Measurements from ENCODE around the gene CNTFR. TPM values are rescaled to one million over a fixed set of nuclear protein-coding genes. Genes with fewer than 3 reads are reported as not detected.

CNTFR gene
- total RNA-seq, 4 donors from 2014 or later: 0.47 to 11.6 (median 1.6) TPM

DNA sequence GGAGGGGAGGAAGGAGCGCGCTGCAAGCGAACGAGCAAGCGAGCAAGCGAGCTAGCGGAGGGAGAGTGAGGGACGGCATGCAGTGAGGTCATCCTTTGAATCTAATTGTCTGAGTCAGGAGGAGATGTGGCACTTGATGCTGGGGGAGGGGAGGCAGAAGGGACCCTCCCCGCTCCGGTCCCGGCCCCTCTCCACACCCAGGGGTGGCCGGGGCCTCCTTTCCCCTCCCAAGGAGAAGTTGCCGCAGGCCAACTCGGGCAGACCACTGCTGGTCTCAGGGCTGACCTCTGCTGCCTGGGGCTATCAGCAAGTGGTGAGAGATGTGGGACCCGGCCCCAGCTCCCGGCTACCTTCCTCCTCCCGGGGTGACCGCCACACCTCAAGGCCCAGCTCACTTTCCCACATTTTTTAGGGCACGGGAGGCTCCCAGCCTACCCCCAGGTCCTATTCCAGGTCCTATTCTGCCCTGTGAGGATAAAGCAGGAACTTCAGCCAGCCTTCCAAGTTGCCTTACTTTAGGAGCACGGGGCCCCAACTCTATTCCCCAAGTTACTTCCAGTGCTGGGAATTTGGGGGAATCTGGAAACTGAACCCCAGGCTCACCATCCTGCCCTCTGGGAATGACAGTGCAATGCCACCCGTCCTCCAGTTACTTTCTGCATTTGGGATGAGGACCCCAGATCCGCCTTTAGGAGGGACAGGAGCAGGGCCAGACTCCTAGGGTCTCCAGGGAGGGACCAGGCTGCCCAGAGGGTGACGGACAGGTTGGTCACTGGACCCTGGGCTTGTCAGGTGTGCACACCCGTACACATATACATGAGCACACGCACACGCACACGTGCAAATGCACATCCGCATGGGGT, 11.1 kb downstream of the CNTFR start:
- H3K27ac ChIP-seq: peak overlapping the region in 2 of 4 donors; percentile 35 to 41
- H3K36me3 ChIP-seq: no peaks in the 10 kb centered on the region
- ATAC-seq: no peak
- peaks cover 82% of the 10 kb centered on the region for H3K27me3 ChIP-seq
- TF ChIP-seq POLR2AphosphoS5 (IDR thresholded peaks at IDR 0.05): no peak
- TF ChIP-seq, protein P1, sequence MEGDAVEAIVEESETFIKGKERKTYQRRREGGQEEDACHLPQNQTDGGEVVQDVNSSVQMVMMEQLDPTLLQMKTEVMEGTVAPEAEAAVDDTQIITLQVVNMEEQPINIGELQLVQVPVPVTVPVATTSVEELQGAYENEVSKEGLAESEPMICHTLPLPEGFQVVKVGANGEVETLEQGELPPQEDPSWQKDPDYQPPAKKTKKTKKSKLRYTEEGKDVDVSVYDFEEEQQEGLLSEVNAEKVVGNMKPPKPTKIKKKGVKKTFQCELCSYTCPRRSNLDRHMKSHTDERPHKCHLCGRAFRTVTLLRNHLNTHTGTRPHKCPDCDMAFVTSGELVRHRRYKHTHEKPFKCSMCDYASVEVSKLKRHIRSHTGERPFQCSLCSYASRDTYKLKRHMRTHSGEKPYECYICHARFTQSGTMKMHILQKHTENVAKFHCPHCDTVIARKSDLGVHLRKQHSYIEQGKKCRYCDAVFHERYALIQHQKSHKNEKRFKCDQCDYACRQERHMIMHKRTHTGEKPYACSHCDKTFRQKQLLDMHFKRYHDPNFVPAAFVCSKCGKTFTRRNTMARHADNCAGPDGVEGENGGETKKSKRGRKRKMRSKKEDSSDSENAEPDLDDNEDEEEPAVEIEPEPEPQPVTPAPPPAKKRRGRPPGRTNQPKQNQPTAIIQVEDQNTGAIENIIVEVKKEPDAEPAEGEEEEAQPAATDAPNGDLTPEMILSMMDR (IDR thresholded peaks at IDR 0.05): no peak
- no peak for TF ChIP-seq POLR2A (IDR thresholded peaks at IDR 0.05)
- TF ChIP-seq EP300 (IDR thresholded peaks at IDR 0.05): no peak
- 10 to 30% methylated on average over 6 of the region's 28 CpGs for WGBS, 2 donors (ENCODE audit: low coverage in 1 of 2)
- no peaks in the 10 kb centered on the region for H3K9me3 ChIP-seq
- peaks cover 0 to 24% (median 0%) of the 10 kb centered on the region in 3 donors for H3K4me1 ChIP-seq
- peak overlapping the region in 1 of 2 donors; percentile 45 for H3K4me3 ChIP-seq

DNA sequence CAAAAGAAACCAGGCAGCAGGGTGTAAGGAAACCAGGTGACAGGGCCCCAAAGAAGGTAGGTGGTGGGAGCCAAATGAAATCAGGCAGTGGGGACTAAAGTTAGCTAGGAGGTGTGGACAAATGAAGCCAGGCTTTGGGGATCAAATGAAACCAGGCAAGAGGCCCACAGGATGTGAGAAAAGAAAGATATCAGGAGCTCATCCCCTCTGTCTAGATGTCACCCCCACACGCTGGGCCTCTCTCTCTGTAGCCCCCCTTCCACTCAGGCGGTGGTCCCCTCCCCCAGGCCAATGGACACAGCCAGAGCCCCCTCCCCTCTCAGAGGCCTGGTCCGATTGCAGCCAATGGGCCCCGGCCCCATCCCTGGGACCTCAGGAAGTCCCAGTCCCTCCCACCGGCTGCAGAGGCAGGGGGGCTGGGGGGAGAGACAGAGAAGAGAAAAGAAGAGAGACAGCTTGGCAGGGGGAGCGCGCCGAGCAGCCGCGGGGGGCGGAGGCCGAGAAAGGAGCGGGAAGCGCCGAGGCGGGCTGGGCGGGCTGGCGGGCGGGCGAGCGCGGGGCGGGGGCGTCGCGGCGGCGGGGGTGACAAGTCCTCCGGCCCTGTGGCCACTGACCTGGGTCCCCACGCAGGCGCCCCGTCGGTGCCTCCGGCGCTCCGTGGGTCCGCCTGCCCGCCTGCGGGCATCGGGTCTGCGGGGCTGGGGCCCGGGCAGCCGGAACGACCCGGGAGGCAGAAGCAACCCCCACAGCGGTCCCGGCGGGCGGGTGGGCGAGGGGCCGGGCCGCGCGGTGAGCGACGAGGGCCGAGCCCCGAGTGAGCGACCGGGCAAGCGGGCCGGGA, 11.9 kb downstream of the CNTFR start:
- Histone ChIP-seq H3K36me3 (no peaks in the 10 kb centered on the region), H3K27me3 (peaks cover 74% of the 10 kb centered on the region), H3K9me3 (no peaks in the 10 kb centered on the region), H3K27ac (peak overlapping the region in 2 of 4 donors; percentile 35 to 41), H3K4me3 (peak overlapping the region in 1 of 2 donors; percentile 45), H3K4me1 (peaks cover 0 to 24% (median 0%) of the 10 kb centered on the region in 3 donors)
- no peak for TF ChIP-seq POLR2AphosphoS5 (IDR thresholded peaks at IDR 0.05)
- TF ChIP-seq EP300 (IDR thresholded peaks at IDR 0.05): no peak
- TF ChIP-seq, protein P1 (IDR thresholded peaks at IDR 0.05): no peak
- TF ChIP-seq POLR2A (IDR thresholded peaks at IDR 0.05): no peak
- no peak for ATAC-seq
- 1 to 33% methylated on average over 3 to 15 of the region's 62 CpGs for WGBS, 2 donors (ENCODE audit: low coverage in 1 of 2)

DNA sequence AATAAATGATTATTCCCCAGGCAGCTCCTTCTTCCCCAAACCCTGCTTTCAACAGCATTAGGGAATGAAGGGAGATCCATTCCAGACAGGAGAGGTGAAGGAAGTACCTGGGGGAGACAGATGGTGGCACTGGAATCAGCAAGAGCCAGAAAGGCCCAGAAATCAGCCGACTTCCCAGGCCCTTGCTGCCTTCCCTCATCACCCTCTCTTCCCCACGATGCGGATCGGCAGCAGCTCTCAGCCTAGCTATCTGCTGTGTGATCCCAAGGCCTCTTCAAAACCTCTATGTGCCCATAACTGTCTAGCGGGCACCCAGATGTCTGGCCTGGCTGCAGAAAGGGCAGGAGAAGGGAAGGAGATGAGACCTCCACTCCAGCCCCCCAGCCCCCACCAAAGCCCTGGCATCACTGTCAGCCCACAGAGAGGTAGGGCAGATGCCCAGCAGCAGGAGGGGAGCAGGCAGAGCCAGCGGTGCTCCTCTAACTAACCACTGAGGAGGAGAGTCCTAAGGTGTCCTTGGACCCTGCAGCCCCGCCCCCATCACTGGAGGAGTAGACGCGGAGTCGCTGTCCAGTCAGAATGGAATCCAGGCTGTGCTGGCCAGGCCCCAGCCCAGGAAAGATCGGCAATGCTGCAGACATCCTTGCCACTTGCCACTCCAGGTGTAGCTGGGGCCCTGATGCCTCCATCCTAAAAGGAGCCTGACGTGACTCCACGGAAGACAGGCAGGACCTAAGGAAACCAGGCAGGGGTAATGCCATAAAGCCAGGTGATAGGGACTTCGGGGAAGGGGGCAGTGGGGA, 12.7 kb downstream of the CNTFR start:
- Histone ChIP-seq H3K27me3 (peaks cover 70% of the 10 kb centered on the region), H3K36me3 (no peaks in the 10 kb centered on the region), H3K9me3 (no peaks in the 10 kb centered on the region), H3K27ac (no peak overlapping the region), H3K4me1 (peaks cover 0 to 24% (median 0%) of the 10 kb centered on the region in 3 donors), H3K4me3 (no peak overlapping the region)
- no peak for ATAC-seq
- TF ChIP-seq POLR2A (IDR thresholded peaks at IDR 0.05) (no peak), EP300 (IDR thresholded peaks at IDR 0.05) (no peak), POLR2AphosphoS5 (IDR thresholded peaks at IDR 0.05) (no peak)
- TF ChIP-seq, protein P1 (IDR thresholded peaks at IDR 0.05): no peak
- 67% methylated on average over 1 of the region's 14 CpGs; no CpG with 5 or more reads in 1 of the 2 donors for WGBS, 2 donors (ENCODE audit: low coverage in 1 of 2)

DNA sequence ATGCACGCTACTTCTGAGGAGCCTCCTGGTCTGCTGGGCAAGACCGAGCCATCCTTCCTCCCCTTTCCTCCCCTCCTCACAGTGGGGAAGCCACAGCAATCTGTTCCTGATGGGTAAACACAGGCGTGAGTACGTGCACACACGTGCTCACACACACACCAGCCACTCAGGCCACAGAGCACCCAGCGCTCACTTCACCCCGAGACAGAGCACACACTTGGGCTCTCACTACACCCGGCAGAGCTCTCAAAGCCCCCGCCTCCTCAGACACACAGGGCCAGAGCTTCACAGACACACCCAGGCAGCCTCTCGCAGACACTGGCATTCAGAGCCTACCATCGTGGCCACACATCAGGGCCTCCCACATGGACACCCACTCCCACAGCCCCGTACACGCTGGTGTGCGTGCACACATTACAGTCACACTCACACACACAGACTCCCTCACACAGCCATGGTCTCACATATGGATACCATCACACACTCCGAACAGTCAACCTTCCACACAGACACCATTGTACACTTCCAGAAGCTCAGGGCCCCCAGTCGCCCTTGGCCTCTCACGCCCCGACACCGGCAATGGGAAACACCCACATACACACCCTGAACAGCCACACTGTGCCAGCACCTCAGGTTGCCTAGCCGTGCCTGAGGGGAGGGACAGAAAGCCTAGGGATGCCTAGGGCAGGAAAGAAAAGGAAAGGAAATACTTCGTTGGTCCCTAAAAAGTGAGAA, 13.5 kb downstream of the CNTFR start:
- TF ChIP-seq POLR2A (IDR thresholded peaks at IDR 0.05): no peak
- TF ChIP-seq, protein P1 (IDR thresholded peaks at IDR 0.05): no peak
- no peak for TF ChIP-seq POLR2AphosphoS5 (IDR thresholded peaks at IDR 0.05)
- TF ChIP-seq EP300 (IDR thresholded peaks at IDR 0.05): no peak
- Histone ChIP-seq H3K27me3 (peaks cover 70% of the 10 kb centered on the region), H3K4me1 (peaks cover 0 to 31% (median 0%) of the 10 kb centered on the region in 3 donors), H3K9me3 (no peaks in the 10 kb centered on the region), H3K4me3 (no peak overlapping the region), H3K36me3 (no peaks in the 10 kb centered on the region), H3K27ac (no peak overlapping the region)
- 71 to 79% methylated on average over 8 to 13 of the region's 21 CpGs for WGBS, 2 donors (ENCODE audit: low coverage in 1 of 2)
- no peak for ATAC-seq
